Esophagus squamous epithelium (tissue), 5 donors: ENCODE measurements around the gene SMAD3. TPM values are rescaled to one million over a fixed set of nuclear protein-coding genes. Genes with fewer than 3 reads are reported as not detected.

Source experiments
- DNase-seq: peaks from one replicate; lab custom pipeline; 2025; lab: John Stamatoyannopoulos, UW
- H3K27ac ChIP-seq, 4 donors: fragments of 200-600 bp; sonication (generic); one replicate each; pipeline ENCODE4 v1.5.1; 2016 to 2019; ENCODE audit warnings: mild to moderate bottlenecking in 1 of 4
- H3K27me3 ChIP-seq, 4 donors: fragments of 200-600 bp; sonication (generic); 1 replicate in 3 of 4; 2 replicates in 1 of 4; pipeline versions ENCODE4 v1.5.1 to v1.6.0; 2017 to 2021; ENCODE audit warnings: antibody characterized with exemption in 1 of 4
- H3K36me3 ChIP-seq, 3 donors: fragments of 200-600 bp; sonication (generic); one replicate each; pipeline ENCODE4 v1.5.1; 2016 to 2019
- H3K4me1 ChIP-seq, 3 donors: fragments of 200-600 bp; sonication (generic); one replicate each; pipeline ENCODE4 v1.5.1; 2017 to 2019
- H3K4me3 ChIP-seq, 4 donors: fragments of 200-600 bp; sonication (generic); 1 replicate in 3 of 4; 2 replicates in 1 of 4; pipeline ENCODE4 v1.5.1; 2016 to 2019; ENCODE audit warnings: mild to moderate bottlenecking in 2 of 4, moderate library complexity in 1 of 4
- H3K9me3 ChIP-seq, 3 donors: fragments of 200-600 bp; sonication (generic); one replicate each; pipeline ENCODE4 v1.5.1; 2016 to 2019
- POLR2A ChIP-seq, 4 donors: fragments of 450-650 bp; IDR thresholded peaks; one replicate each; pipeline ENCODE4 v1.6.1; 2017; ENCODE audit warnings: antibody characterized with exemption in 4 of 4, mild to moderate bottlenecking in 4 of 4, moderate library complexity in 3 of 4
- WGBS, 2 donors: methylation state at CpG; one replicate each; pipeline ENCODE4 v1.1.5; 2018; 5-methylcytosine and 5-hydroxymethylcytosine counted together
- intact Hi-C: fragments of 100-400 bp; cut with DNase I; formaldehyde crosslinking; loops from one replicate; pipeline ENCODE4 v1.15.0; 2022
- total RNA-seq, 4 donors: library from RNA; depleted of rRNA; stranded (reverse); fragments of >200 nt; gene quantifications; one replicate each; pipeline ENCODE4 v1.1.0, GENCODE V29; 2016
- TF ChIP-seq, protein P1 (sequence below), 6 experiments: fragments of 450-650 bp in 4 of 6; fragments of 200-600 bp in 2 of 6; sonication (generic) in 2 of 6; IDR thresholded peaks; one replicate each; pipeline ENCODE4 v1.5.1; 2016 to 2019; ENCODE audit warnings: antibody characterized with exemption in 6 of 6, mild to moderate bottlenecking in 4 of 6, moderate library complexity in 4 of 6
- donor health status: DM: yes; HTN: yes; CAD: no.

Gene SMAD3
- total RNA-seq, 4 donors from 2014 or later = 70.8 to 134 (median 105) TPM

DNA sequence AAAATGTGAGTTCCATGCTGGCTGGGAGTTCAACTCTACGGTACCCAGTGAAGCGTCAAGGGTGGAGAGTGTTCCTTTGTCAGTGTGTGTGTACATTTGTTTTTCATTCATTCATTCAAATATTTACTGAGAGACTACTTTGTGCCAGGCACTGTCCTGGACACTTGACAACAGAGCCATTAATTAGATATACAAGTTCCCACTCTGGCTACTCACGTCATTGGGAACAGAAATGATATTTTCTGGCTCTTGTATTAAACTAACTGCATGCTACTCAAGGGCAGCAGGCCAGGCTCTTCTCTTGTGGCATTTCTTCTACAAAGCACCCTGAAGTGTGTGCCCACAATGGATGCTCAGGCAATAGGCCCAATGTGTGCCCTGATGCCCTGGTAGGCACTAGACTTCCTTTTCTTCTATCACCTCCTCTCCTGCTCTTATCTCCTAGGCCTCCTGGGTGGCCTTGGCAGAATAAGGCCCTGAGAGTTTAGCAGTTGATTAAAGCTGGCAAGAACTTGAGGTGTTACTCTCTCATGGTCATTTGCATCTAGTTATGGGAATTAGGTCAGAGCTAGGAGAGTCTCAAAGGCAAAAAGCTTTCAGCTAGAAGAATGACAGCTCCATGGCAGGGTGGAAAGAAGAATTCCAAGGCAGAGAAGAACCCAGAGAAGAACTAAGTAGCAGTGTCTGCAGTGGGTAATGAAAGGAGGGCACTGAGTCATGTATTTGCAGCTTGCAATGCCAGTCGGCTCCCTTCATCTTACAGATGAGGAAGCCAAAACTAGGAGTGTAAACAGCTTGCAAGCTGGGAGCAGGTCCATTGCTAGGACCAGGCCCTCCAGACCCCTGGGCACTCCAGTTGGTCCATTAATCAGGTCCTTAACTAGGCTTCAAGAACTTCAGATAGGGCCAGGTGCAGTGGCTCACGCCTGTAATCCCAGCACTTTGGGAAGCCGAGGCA is 14.0 kb upstream of the SMAD3 start:
- H3K4me1 ChIP-seq = peaks cover 20 to 47% (median 47%) of the 10 kb centered on the region in 3 donors
- no peak overlapping the region for H3K4me3 ChIP-seq
- intact Hi-C loops = no loop called here
- H3K36me3 ChIP-seq = no peaks in the 10 kb centered on the region
- no peaks in the 10 kb centered on the region for H3K9me3 ChIP-seq
- TF ChIP-seq, protein P1, sequence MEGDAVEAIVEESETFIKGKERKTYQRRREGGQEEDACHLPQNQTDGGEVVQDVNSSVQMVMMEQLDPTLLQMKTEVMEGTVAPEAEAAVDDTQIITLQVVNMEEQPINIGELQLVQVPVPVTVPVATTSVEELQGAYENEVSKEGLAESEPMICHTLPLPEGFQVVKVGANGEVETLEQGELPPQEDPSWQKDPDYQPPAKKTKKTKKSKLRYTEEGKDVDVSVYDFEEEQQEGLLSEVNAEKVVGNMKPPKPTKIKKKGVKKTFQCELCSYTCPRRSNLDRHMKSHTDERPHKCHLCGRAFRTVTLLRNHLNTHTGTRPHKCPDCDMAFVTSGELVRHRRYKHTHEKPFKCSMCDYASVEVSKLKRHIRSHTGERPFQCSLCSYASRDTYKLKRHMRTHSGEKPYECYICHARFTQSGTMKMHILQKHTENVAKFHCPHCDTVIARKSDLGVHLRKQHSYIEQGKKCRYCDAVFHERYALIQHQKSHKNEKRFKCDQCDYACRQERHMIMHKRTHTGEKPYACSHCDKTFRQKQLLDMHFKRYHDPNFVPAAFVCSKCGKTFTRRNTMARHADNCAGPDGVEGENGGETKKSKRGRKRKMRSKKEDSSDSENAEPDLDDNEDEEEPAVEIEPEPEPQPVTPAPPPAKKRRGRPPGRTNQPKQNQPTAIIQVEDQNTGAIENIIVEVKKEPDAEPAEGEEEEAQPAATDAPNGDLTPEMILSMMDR (IDR thresholded peaks at IDR 0.05) = no peak
- no peak for TF ChIP-seq POLR2A (IDR thresholded peaks at IDR 0.05)
- H3K27me3 ChIP-seq = no peaks in the 10 kb centered on the region
- WGBS, 2 donors = 28 to 52% methylated on average over 4 of the region's 6 CpGs
- no peak for DNase-seq
- peak overlapping the region; percentile 40 to 96 (median 90) for H3K27ac ChIP-seq

DNA sequence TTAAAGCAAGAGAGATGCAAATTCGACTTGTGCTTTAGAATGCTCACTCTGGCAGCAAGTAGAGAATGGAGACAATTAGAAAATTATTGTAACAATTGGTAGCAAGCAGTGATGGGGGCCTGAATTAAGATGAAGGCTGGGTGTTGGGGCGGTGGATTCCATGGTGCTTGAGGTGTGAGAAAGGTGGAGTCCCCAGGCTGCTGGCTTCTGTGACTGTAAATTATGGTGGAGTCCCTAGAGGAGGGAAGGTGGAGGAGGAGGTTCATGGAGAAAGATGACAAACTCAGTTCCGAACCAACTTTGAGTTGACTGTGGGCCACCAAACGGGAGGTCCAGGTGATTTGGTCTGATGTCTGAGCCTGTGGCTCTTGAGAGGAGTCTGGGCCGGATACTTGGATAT is 10.7 kb upstream of the SMAD3 start:
- no peak overlapping the region for H3K27ac ChIP-seq
- H3K9me3 ChIP-seq = no peaks in the 10 kb centered on the region
- no peak for DNase-seq
- intact Hi-C loops = no loop called here
- no peak for TF ChIP-seq POLR2A (IDR thresholded peaks at IDR 0.05)
- TF ChIP-seq, protein P1 (IDR thresholded peaks at IDR 0.05) = no peak
- H3K27me3 ChIP-seq = no peaks in the 10 kb centered on the region
- H3K4me3 ChIP-seq = no peak overlapping the region
- H3K36me3 ChIP-seq = no peaks in the 10 kb centered on the region
- H3K4me1 ChIP-seq = peaks cover 2 to 26% (median 25%) of the 10 kb centered on the region in 3 donors
- 80 to 83% methylated on average over 5 of the region's 5 CpGs for WGBS, 2 donors

DNA sequence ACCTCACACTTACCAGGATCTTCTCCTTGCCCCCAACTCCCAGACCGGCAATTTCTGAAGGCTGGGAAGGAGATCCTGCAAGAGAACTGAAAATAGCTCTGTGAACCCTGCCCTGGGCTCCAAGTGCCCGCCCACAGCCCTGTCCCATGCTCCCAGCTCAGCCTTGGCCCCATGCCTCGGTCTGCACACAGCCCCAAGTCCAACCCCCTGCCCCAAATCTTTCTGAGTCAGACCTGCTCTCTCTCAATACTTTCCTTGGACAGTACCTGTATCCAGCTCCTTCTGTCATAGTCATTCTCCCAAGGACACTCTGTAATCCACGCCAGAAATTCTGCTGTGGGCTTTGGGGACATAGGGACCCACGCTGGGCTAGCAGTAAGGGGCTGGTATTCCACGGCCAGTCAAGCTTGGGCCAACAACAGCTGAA is 6.3 kb upstream of the SMAD3 start:
- WGBS, 2 donors = 60 to 81% methylated on average over 6 of the region's 6 CpGs
- no peaks in the 10 kb centered on the region for H3K36me3 ChIP-seq
- no peak overlapping the region for H3K27ac ChIP-seq
- intact Hi-C loops = no loop called here
- no peaks in the 10 kb centered on the region for H3K9me3 ChIP-seq
- TF ChIP-seq, protein P1 (IDR thresholded peaks at IDR 0.05) = no peak
- no peak for TF ChIP-seq POLR2A (IDR thresholded peaks at IDR 0.05)
- H3K4me3 ChIP-seq = no peak overlapping the region
- peaks cover 0 to 4% (median 0%) of the 10 kb centered on the region in 3 donors for H3K4me1 ChIP-seq
- H3K27me3 ChIP-seq = no peaks in the 10 kb centered on the region
- no peak for DNase-seq

DNA sequence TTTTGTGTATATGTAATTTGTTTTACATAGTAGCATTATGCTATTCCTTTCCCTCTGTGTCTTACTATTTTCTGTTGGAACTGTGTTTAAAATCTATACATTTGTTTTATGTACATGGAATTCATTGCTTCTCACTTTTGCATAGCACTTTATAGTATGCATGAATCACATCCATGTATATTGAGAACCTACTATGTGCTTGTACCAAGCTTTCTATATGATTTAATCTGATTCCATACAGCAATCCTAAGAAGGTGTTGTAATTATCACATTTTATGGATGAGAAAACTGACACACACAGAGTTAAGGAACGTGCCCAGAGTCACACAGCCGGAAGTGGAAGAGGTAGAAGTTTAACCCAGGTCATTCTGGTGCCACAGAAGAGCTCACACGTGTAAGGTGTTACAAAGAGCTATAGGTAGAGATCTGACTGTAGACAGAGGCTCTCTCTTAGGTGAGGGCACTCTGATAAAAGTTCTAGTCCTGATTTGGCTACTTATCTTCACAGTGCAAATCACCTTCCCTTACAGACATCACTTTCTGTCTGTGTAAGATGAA is 3.5 kb upstream of the SMAD3 start:
- Histone ChIP-seq H3K4me1 (peaks cover 0 to 15% (median 7%) of the 10 kb centered on the region in 3 donors), H3K36me3 (no peaks in the 10 kb centered on the region), H3K9me3 (no peaks in the 10 kb centered on the region), H3K4me3 (no peak overlapping the region), H3K27me3 (no peaks in the 10 kb centered on the region), H3K27ac (no peak overlapping the region)
- TF ChIP-seq, protein P1 (IDR thresholded peaks at IDR 0.05) = no peak
- no peak for TF ChIP-seq POLR2A (IDR thresholded peaks at IDR 0.05)
- 42 to 57% methylated on average over 3 of the region's 3 CpGs for WGBS, 2 donors
- intact Hi-C loops = no loop called here
- no peak for DNase-seq
